Measurements from ENCODE around the gene ADORA1.
A peak's percentile ranks its signal among the peaks of the same experiment; 100 is the strongest.

ADORA1 gene

GRCh38 chr1:203178821-203179666 is 51.5 kb downstream of the ADORA1 start:
- no peak for FAIRE-seq
- no peak for DNase-seq (ENCODE audit: insufficient read length, low spot score)
- TF ChIP-seq CTCF (IDR thresholded peaks at IDR 0.05; ENCODE audit: insufficient read depth, missing control alignments) = no peak

- no peak for TF ChIP-seq CTCF (IDR thresholded peaks at IDR 0.05; ENCODE audit: insufficient read depth, missing control alignments)
- FAIRE-seq (no peak), DNase-seq (ENCODE audit: insufficient read length, low spot score) (no peak)
Measured at GRCh38 chr1:203179667-203180005, 52.1 kb downstream of the ADORA1 start.

- no peak for TF ChIP-seq CTCF (IDR thresholded peaks at IDR 0.05; ENCODE audit: insufficient read depth, missing control alignments)
- no peak for DNase-seq (ENCODE audit: insufficient read length, low spot score)
- no peak for FAIRE-seq
Measured at GRCh38 chr1:203180611-203181330, 53.2 kb downstream of the ADORA1 start.

GRCh38 chr1:203181586-203182386 is 54.3 kb downstream of the ADORA1 start:
- DNase-seq (ENCODE audit: insufficient read length, low spot score) (peak; percentile 78), FAIRE-seq (no peak)
- no peak for TF ChIP-seq CTCF (IDR thresholded peaks at IDR 0.05; ENCODE audit: insufficient read depth, missing control alignments)

- FAIRE-seq = no peak
- DNase-seq (ENCODE audit: insufficient read length, low spot score) = no peak
- no peak for TF ChIP-seq CTCF (IDR thresholded peaks at IDR 0.05; ENCODE audit: insufficient read depth, missing control alignments)
Measured at GRCh38 chr1:203182387-203182953, 54.9 kb downstream of the ADORA1 start.

- no peak for FAIRE-seq
- no peak for DNase-seq (ENCODE audit: insufficient read length, low spot score)
- TF ChIP-seq CTCF (IDR thresholded peaks at IDR 0.05; ENCODE audit: insufficient read depth, missing control alignments) = no peak
Measured at GRCh38 chr1:203183828-203184227, 56.3 kb downstream of the ADORA1 start.
